Measurements from ENCODE around the gene FGFR3.

FGFR3 gene

DNA sequence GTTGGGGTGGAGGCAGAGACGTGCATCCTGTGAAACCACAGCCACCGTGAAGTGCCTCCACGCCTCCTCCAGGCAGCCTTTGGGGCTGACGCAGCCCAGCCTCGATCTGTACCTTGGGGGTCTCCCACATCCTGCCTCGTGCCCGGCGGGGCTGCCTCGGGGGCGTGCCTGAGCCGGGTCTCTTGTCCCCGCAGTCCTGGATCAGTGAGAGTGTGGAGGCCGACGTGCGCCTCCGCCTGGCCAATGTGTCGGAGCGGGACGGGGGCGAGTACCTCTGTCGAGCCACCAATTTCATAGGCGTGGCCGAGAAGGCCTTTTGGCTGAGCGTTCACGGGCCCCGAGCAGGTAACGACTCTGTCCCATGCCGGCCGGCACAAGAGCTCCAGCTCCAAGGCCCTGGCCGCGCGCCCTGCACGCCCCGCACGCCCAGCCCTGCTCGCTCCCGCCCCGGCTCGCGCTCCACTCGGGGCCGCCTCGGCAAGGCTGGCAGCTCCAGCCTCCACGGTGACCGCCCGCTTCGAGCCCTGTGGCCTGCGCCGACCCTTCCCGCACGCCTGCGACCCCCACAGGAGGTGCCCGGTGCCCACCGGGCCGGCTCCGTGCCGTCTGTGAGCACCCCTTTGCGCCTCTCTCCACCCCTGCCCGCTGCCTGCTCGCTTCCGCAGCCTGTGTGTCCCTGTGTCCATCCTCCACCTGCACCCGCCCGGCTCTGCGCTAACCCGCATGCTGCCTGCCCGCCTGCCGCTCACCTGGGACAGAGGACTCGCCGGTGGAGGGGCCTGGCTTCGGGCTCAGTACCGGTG is 9.8 kb downstream of the FGFR3 start:
- peak; percentile 60 for DNase-seq (ENCODE audit: low spot score)

DNA sequence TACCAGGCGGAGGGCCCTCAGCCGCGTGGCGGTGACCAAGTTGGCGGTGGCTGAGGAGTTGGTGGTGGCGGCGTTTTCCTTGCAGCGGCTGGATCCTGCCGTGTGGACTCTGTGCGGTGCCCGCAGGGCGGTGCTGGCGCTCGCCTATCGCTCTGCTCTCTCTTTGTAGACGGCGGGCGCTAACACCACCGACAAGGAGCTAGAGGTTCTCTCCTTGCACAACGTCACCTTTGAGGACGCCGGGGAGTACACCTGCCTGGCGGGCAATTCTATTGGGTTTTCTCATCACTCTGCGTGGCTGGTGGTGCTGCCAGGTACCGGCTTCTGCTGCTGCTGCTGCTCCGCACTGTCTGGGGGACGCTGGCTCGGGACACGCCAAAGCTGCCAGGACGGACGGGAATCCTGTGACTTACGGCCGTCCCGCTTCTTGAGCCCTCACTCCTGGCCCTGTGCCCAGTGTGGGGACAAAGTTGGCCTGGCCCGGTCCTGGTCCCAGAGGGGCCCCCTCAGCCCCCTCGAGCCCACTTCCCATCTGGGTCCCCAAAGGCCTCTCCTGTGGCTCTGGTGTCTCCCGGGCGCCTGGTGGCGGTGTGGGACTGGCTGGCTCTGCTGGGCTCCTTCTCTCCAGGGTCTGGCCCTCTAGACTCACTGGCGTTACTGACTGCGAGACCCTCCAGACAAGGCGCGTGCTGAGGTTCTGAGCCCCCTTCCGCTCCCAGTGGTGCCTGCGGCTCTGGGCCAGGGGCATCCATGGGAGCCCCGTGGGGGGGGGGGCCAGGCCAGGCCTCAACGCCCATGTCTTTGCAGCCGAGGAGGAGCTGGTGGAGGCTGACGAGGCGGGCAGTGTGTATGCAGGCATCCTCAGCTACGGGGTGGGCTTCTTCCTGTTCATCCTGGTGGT is 10.7 kb downstream of the FGFR3 start:
- DNase-seq (ENCODE audit: low spot score): no peak

DNA sequence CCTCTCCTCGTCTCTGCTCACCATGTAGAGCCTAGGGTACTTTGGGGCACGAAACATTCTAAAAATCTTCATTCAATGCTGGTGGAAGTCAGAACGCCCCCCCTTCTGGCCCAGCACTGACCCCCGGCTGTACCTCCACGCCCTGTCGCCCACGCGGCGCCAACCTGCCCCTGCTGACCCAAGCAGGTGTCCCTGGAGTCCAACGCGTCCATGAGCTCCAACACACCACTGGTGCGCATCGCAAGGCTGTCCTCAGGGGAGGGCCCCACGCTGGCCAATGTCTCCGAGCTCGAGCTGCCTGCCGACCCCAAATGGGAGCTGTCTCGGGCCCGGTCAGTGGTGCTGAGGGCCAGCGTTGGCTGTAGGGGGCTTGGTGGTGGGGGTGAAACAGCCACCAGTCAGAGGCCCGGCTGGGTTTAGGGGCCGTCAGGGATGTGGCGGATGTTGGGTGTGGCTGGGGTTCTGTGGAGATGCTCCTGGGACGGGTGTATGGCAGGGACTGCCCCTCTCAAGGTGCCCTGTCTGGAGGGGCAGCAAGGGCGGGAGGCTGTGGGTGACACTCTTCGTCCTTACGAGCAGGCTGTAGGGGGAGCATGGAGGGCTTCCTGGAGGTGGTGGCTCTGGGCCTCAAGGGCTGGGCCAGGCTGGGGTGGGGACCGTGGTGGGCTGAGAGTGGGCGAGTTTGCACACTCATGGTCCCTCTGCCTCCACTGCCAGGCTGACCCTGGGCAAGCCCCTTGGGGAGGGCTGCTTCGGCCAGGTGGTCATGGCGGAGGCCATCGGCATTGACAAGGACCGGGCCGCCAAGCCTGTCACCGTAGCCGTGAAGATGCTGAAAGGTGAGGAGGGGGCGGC is 11.8 kb downstream of the FGFR3 start:
- DNase-seq (ENCODE audit: low spot score): no peak

DNA sequence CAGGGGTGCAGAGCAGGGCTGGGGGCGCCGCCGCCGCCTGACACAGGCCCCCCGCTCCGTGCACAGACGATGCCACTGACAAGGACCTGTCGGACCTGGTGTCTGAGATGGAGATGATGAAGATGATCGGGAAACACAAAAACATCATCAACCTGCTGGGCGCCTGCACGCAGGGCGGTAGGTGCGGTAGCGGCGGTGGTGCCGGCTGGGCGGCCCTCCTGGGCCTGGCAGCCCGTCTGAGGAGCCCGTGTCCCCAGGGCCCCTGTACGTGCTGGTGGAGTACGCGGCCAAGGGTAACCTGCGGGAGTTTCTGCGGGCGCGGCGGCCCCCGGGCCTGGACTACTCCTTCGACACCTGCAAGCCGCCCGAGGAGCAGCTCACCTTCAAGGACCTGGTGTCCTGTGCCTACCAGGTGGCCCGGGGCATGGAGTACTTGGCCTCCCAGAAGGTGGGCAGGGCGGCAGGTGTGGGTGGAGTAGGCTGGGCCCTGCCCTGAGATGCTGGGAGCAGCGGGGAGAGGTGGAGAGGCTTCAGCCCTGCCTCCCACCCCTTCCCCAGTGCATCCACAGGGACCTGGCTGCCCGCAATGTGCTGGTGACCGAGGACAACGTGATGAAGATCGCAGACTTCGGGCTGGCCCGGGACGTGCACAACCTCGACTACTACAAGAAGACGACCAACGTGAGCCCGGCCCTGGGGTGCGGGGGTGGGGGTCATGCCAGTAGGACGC is 12.6 kb downstream of the FGFR3 start:
- no peak for DNase-seq (ENCODE audit: low spot score)

DNA sequence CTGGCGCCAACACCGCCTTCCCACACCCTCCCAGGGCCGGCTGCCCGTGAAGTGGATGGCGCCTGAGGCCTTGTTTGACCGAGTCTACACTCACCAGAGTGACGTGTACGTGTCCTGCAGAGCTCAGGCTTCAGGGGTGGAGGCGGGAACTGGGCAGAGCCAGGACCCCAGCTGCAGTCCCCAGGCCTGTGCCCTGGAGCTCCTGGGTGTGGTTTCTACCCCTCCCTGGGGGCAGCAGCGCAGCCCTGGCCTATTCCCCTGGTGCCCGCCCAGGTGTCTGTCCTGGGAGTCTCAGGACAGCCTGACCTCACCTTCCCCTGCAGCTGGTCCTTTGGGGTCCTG is 13.1 kb downstream of the FGFR3 start:
- DNase-seq (ENCODE audit: low spot score): no peak

DNA sequence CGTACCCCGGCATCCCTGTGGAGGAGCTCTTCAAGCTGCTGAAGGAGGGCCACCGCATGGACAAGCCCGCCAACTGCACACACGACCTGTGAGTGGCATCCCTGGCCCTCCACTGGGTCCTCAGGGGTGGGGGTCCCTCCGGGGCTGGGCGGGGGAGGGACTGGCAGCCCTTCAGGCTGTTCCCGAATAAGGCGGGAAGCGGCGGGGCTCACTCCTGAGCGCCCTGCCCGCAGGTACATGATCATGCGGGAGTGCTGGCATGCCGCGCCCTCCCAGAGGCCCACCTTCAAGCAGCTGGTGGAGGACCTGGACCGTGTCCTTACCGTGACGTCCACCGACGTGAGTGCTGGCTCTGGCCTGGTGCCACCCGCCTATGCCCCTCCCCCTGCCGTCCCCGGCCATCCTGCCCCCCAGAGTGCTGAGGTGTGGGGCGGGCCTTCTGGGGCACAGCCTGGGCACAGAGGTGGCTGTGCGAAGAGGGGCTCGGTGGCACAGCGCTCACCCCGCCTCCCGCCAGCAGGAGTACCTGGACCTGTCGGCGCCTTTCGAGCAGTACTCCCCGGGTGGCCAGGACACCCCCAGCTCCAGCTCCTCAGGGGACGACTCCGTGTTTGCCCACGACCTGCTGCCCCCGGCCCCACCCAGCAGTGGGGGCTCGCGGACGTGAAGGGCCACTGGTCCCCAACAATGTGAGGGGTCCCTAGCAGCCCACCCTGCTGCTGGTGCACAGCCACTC is 13.7 kb downstream of the FGFR3 start:
- no peak for DNase-seq (ENCODE audit: low spot score)

DNA sequence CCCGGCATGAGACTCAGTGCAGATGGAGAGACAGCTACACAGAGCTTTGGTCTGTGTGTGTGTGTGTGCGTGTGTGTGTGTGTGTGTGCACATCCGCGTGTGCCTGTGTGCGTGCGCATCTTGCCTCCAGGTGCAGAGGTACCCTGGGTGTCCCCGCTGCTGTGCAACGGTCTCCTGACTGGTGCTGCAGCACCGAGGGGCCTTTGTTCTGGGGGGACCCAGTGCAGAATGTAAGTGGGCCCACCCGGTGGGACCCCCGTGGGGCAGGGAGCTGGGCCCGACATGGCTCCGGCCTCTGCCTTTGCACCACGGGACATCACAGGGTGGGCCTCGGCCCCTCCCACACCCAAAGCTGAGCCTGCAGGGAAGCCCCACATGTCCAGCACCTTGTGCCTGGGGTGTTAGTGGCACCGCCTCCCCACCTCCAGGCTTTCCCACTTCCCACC is 14.3 kb downstream of the FGFR3 start:
- DNase-seq (ENCODE audit: low spot score): no peak

DNA sequence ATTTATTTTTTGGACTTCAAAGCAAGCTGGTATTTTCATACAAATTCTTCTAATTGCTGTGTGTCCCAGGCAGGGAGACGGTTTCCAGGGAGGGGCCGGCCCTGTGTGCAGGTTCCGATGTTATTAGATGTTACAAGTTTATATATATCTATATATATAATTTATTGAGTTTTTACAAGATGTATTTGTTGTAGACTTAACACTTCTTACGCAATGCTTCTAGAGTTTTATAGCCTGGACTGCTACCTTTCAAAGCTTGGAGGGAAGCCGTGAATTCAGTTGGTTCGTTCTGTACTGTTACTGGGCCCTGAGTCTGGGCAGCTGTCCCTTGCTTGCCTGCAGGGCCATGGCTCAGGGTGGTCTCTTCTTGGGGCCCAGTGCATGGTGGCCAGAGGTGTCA is 15.3 kb downstream of the FGFR3 start:
- DNase-seq (ENCODE audit: low spot score): no peak

DNA sequence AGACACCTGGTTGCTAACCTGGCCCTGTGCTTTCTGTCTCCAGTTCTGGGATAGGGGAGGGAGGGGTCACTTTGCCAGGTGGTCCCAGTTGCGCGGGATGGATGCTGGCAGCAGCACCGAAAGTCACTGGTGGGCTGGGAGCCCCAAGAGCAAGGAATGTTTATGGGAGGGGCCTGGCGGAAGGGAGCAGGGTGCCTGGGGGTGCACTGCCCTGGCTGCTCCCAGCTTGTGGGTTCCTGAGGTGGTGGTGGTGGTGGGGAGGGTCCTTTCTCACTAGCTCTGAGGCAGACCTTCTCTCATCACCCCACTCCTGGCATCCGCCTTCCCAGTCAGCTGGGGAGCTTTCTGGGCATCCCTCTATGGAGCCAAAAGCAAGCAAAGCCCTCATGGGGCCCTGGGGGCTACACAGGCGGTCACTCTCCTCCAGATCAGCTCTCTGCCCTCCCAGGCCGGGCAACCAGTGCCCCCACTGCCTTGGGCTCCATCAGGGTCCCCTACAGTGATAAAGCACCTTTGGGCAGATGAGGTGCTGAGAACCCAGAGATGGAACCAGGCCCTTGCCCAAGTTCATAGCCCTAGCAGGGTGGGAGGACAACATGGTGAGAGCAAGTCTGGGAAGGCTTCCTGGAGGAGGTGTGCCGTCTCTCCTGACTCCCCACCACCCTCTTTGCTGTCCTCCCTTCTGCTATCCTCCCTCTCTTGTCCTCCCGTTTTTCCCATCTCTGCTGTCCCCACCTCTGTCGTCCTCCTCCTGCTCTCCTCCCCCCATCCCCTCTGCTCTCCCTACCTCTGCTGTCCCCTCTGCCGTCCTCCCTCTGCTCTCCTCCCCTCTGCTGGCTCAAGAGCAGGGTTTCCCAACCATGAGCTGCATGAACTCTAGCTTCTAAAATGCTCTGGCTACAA is 16.0 kb downstream of the FGFR3 start:
- DNase-seq (ENCODE audit: low spot score): no peak

DNA sequence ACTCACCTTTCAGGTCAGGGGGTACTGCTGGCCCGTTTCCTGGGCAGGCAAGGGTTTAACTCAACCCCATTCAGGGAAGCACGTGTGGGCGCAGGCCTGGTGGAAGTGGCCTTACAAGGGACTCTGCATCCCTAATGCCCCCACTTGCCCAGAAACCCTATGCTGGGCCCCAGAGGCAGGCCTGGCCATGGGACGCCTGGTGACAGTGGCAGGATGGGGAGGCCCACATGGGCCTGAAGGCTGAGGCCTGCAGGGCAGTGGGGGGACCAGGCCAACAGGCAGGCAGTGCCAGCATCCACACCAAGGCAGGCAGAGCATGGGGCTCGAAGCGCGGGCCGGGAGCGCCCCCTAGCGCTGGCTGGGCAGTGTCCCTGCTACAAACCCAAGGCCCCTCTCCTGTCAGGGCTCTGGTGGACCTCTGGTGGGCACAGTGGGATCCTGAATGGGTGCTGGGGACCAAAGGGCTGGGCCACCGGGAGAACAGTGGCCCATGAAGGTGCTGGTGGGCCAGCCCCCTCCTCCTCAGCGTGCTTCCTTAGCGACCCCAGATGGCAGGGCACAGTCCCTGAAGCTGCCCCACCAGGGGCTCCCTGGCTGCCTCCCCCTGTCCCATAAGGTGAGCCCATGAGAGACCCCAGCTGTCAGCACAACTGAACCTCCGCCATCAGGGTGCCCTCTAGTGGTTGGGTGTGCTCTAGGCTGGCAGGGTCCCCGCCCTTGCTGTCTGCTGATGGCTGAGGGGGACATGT is 16.8 kb downstream of the FGFR3 start:
- DNase-seq (ENCODE audit: low spot score): peak; percentile 96

DNA sequence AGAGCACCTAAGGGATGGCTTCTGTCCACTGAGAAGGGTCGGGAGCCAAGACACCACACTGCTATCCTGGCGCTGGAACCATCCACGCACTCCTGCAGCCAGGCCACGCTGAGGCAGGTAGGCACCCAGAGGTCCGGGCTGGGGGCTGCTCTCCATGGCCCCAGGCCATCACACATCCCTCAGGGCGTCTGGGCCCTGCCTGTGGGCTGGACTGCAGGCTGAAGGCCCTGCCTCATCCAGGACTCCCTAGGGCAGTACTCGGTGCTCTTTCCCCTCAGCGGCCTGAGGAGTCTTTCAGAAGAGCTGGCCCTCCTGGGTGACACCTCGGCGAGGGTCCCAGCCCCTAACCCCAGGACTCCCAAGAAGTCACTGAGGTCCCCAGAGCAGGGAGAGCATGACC is 17.7 kb downstream of the FGFR3 start:
- no peak for DNase-seq (ENCODE audit: low spot score)

DNA sequence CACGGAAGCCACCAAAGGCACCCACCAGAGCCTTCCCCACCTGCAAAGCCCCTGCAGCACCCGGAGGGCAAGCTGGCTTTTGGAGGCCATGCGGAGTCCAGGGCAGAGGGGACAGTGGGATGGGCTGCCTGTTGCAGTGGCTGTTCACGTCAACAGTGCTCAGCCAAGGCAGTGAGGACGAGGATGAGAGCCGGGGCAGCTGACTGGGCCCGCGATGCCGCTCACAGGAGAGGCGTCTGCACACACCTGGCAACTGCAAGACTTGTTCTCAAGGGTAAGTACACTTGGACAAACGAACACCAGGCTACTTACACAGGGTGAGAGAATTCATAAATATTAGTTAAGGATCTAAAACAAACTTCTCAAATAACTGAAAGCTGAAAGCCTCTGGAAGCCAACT is 19.6 kb downstream of the FGFR3 start:
- DNase-seq (ENCODE audit: low spot score): no peak

DNA sequence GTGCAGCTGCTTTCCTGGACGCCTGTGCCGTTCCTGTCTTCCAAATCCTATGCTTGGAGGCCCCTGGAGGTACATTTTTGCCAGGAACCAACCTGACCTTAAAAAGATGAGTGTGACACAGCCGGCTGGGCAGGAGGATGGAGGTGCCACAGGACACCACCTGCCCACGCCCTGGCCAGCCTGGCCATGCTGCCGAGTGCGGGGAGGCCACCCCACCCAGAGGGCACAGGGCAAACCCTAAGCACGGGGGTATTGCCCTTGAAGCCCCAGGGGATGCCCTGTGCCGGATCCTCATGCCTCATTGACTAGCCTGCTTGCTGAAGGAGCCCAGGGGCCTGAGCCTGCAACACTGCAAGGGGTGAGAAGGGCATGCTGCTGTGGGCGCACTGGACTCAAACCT is 20.1 kb downstream of the FGFR3 start:
- no peak for DNase-seq (ENCODE audit: low spot score)

DNA sequence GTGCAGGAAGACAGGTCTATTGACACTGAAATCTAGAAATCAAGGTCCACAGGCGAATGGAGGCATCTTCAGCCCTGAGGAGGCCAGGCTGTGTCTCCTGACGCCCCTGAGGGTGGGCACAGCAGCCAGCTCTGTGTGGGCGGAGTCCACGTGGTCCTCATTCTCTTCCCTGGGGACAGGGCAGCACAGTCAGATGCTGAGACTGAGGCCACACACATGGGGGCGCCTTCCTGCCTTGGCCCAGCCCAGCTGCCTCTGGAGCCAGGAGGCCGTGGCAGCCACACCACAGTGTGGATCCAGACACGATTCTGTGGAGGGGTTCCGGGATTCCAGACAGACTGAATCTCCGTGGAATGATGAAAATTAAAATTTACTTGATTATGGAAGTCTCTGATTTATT is 20.8 kb downstream of the FGFR3 start:
- DNase-seq (ENCODE audit: low spot score): no peak

DNA sequence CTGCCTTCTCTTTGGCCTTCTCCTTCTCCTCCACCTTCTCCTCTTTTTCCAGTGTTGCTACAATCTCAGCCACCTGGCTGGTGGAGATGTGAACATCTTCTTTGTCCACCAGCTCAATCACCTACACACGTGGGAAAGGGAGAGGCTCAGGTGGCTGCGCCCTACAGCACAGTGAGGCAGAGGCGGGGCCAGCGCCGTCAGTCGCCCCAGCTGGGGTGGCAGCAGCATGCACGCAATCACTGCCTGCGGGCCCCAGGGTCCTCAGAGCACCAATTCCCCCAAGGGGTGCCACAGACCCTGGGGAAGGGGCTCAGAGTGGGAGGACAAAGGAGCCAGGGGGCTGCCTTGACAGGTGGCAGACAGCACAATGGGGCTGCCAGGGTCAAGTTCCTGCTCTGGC is 21.4 kb downstream of the FGFR3 start:
- DNase-seq (ENCODE audit: low spot score): no peak

DNA sequence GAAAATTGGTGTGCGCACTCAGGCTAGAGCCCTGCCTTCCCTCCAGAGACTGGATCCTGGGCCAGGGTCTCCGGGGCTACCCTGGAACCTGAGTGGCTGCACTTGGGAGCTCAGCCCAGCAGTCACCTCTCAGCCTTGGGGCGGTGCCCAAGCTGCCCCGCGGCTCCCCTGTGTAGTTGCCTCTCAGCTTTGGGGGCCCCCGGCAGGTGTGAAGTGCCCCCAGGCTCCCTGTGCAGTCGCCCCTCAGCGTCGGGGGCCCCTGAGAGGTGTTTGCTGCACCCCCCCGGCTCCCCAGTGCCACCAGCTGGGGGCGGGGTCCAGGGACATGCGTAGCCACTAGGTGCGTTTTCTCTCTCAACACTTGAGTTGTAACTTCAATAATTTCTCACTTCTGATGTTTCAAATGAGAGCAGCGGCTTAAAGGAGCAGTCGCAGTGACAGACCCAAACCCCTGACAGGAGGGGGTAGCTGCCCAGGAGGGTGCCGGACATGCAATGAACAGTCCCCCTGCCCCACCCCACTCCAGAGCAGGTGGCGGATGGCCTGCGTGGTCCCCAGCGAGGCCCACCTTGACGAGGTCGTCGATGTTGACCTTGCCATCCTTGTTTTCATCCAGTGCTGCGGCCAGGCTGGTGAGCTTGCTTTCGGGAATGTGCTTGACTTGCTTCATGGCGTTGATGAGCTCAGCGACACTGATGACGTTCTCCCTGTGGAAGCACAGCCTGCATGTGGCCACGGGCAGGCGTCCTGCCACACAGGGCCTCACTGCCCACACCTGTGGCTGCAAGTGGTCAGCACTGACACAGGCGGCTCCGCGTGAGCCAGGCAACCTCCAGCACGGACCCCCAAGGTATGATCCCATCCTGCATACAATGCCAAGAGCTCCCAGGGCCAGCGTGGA is 22.3 kb downstream of the FGFR3 start:
- no peak for DNase-seq (ENCODE audit: low spot score)

DNA sequence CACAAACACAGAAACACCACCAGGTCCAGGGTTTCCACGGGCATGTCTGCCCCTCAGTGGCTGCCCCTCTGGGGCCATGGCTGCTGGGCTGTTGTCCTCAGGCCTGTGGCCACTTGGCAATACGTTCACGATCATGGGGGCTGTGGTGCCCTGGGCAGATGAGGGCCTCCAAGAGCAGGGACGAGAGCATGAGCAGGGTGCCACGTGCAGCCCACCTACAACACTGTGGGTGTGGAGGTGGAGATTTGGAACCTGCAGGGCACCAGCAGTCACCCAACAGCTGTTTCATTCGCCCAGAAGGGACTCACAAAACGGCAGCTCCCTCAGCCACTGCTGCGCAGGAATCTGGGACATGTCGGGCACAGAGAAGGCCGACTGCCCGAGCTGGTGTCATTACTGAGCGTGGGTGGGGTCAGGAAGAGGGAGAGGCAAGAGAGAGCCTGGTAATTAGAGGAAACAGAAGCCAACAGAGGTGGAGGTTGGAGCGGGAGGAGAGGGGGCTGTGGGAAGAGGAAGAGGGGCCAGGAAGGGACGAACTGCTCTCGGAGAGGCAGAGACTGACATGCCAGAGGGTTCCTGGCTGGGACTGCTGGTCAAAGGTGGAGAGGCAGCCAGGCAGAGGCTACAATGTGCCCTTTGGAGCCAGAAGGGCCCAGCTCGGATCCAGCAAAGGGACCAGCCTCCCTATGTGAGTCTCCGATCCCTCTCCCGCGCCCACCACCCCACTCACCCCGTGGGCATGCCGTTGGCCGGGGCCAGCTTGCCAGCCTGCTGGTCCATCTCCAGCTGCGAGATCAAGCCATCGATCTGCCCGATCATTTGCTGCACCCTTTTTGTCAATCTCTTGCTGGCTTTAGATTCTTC is 23.1 kb downstream of the FGFR3 start:
- DNase-seq (ENCODE audit: low spot score): no peak

Data from iPS-NIHi11 (cell line).